Activated gamma-delta T cell treated with Interleukin-2 at 50 U/mL for 16 hours (primary cell): Measurements from ENCODE around the gene ERICH6.
"Not testable (repeated sequence)": the region's sequence is repeated elsewhere in the genome, so short reads cannot be mapped to it uniquely, and the experiment has no call there.

Source experiments
- DNase-seq: peaks from one replicate; pipeline ENCODE4 v3.0.0-alpha.2; 2020

ERICH6 gene

GRCh38 chr3:150681057-150681456 lies 22.7 kb downstream of the ERICH6 start:
- DNase-seq = no peak

DNA sequence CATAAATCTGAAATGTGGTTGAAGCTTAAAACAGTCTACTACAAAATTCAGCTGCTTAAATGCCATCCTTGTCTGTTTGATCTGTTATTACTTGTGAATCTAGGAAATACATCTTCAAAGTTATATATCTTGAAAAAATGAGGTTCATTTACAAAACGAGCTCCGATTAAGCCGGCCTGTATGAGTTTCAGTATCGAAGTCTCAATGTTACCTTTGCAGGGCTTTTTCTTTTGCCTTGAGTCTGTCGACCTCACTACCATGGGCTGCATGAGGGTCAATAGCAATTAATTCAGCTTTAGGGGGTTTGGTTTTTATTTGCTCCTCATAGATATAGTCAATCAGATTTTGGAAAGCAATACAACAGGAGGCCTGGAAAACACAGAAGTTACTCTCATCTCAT lies 23.2 kb downstream of the ERICH6 start:
- DNase-seq = no peak

DNA sequence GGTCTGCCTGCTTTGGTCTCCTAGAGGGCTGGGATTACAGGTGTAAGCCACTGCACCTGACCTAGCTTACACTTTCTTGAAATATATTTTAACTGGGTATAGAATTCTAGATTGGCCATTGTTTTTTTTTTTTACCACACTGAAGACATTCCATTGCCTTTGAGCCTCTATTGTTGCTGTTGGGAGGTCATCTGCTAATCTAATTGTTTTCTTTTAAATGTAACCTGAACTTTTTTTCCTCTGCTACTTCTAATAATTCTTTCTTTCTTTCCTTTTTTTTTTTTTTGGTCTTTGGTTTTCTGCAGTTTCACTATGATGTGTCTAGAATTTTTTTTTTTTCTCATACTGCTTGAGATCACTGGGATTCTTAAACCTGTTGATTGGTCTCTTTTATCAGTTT lies 28.1 kb downstream of the ERICH6 start:
- no peak for DNase-seq

DNA sequence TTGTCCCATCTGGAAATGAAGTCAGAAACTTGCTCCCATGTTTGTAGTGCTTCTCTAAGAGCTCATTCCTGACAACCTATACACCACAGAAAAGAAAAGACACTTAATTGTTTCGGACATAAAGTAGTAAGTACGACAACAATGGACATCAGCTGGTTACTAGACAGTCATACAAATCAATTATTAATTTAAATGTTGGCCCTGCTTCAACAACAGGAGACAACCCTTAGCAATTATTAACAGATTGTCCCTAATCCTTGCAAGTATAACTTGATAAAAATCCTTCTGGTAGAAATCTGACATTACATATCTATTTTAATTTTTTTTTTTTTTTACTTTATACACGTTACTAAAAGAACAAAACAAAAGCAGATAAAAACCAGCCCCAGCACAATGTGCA lies 29.8 kb downstream of the ERICH6 start:
- DNase-seq = no peak

- DNase-seq = no peak
Observed at GRCh38 chr3:150666167-150666566, 37.6 kb downstream of the ERICH6 start.

- no peak for DNase-seq
Observed at GRCh38 chr3:150663461-150663860, 40.3 kb downstream of the ERICH6 start.

- DNase-seq = no peak
Observed at GRCh38 chr3:150662410-150663200, 41.1 kb downstream of the ERICH6 start.

GRCh38 chr3:150656316-150656715 lies 47.4 kb downstream of the ERICH6 start:
- DNase-seq = no peak

GRCh38 chr3:150653110-150653561 lies 50.6 kb downstream of the ERICH6 start:
- DNase-seq = no peak

GRCh38 chr3:150640256-150640655 lies 63.5 kb downstream of the ERICH6 start:
- no peak for DNase-seq

- no peak for DNase-seq
Observed at GRCh38 chr3:150639262-150639661, 64.5 kb downstream of the ERICH6 start.

GRCh38 chr3:150636258-150636657 lies 67.5 kb downstream of the ERICH6 start:
- DNase-seq = no peak

DNA sequence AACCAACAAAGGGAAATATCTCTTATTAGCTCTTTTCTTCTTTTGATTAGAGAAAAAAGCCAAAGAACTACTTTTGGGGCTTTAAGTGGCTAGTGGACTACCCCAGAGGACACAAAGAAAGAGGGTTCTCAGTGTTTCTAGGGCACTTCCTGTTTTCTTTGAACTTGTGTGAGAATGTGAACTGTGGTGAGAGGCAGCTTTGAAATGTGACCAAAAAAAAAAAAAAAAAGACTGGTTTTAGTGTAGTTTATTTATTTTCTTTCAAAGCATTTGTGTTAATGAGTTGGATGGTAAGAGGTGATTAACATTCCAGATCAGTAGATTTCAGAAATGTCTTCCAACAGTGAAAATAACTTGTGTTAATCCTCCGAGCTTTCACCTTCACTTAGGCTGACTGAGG lies 68.2 kb downstream of the ERICH6 start:
- DNase-seq = no peak

DNA sequence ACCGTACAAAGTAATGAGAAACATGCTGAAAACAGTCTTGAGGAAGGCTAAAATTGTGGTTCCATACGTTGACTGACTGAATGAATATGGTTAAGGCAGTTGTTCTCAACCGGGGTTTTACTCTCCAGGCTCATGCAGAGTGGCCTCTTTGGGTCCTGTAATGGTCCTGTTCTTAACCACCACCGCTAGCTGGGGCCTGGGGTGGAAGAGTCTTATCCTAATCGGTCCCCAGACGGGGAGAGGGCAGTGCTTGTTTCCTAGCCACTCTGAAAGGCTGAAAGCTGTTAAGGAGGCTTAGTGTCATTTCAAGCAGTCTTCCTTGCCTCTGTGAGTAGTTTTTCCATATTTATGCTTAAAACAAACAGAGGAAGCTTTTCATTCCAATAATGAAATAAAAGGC lies 68.6 kb downstream of the ERICH6 start:
- DNase-seq = no peak

- no peak for DNase-seq
Observed at GRCh38 chr3:150631515-150632221, 72.1 kb downstream of the ERICH6 start.

DNA sequence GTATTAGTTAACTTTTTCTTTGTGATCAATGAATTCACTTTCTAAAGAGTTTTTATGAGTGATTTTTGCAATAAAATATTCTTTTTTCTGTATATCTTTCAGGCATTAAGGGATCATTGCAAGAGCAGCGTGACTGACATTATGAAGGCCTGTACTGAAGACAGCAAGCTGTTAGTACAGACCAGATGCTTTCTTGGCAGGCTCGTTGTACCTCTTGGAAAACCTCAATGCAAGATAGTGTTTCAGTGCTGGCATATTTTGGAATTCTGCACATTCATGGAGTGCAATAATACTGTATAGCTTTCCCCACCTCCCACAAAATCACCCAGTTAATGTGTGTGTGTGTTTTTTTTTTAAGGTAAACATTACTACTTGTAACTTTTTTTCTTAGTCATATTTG lies 76.2 kb downstream of the ERICH6 start:
- DNase-seq = no peak

- DNase-seq = no peak
Observed at GRCh38 chr3:150626148-150626930, 77.4 kb downstream of the ERICH6 start.

- DNase-seq = no peak
Observed at GRCh38 chr3:150623945-150624344, 79.8 kb downstream of the ERICH6 start.

GRCh38 chr3:150622955-150623354 lies 80.8 kb downstream of the ERICH6 start:
- DNase-seq = not testable (repeated sequence)

GRCh38 chr3:150620002-150620689 lies 83.6 kb downstream of the ERICH6 start:
- no peak for DNase-seq

DNA sequence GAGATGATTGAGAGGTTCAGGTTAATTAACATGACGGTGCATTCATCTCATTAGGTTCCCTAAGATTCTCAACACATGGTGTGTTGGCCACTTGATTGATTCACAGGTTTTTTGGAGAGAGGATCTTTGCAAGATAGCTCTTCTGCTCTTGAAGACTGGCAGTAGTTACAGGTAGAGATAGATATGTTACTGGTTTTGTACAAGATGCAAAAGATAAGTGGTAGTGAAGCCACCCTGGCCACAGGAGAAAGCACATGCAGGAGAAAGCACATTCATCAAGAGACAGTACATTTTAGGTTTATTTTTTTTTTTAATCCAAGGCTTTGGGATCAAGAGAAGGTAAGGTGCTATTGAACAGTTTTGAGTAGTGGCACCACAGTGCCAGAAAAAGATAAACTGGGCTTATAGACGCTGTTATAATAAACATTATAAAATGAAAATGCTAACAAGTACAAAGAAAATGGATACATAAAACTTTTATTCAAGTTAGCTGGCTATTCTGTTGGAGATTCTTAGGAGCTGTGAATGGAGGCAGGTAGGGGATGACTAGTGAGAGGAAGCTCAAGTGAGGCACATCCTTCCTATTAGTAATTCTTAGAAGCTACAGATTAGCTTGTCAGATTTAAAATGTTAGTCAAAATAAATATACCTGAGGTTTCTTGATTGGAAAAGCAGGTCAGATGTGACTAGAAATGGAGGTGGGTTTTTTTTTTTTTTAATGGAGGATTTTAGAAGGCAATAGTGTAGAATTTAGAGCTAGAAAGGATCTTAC lies 89.8 kb downstream of the ERICH6 start:
- no peak for DNase-seq

GRCh38 chr3:150613034-150613433 lies 90.7 kb downstream of the ERICH6 start:
- no peak for DNase-seq
